PC-3 (cell line): ENCODE measurements around the gene COL1A2.

Experiments
- EZH2 ChIP-seq: fragments of 300-600 bp; sonication (generic); IDR thresholded peaks from one replicate; pipeline ENCODE4 v1.6.1; 2017; ENCODE audit warnings: antibody characterized with exemption, mild to moderate bottlenecking, low read length; ENCODE audit not compliant: unreplicated experiment
- EZH2phosphoT487 ChIP-seq: fragments of 300-600 bp; sonication (generic); IDR thresholded peaks from 2 replicates; pipeline ENCODE4 v1.6.1; 2018; ENCODE audit warnings: mild to moderate bottlenecking, antibody characterized with exemption, low read length, borderline replicate concordance
- TF ChIP-seq, protein P1 (sequence below): fragments of 300-600 bp; sonication (generic); conservative IDR thresholded peaks from 2 replicates; pipeline ENCODE4 v1.5.1; 2017; ENCODE audit warnings: antibody characterized with exemption, low read depth, mild to moderate bottlenecking, low read length

- TF ChIP-seq, protein P1, sequence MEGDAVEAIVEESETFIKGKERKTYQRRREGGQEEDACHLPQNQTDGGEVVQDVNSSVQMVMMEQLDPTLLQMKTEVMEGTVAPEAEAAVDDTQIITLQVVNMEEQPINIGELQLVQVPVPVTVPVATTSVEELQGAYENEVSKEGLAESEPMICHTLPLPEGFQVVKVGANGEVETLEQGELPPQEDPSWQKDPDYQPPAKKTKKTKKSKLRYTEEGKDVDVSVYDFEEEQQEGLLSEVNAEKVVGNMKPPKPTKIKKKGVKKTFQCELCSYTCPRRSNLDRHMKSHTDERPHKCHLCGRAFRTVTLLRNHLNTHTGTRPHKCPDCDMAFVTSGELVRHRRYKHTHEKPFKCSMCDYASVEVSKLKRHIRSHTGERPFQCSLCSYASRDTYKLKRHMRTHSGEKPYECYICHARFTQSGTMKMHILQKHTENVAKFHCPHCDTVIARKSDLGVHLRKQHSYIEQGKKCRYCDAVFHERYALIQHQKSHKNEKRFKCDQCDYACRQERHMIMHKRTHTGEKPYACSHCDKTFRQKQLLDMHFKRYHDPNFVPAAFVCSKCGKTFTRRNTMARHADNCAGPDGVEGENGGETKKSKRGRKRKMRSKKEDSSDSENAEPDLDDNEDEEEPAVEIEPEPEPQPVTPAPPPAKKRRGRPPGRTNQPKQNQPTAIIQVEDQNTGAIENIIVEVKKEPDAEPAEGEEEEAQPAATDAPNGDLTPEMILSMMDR: peak; percentile 89
- TF ChIP-seq EZH2 (no peak), EZH2phosphoT487 (no peak)
These were observed 694 bp downstream of the COL1A2 start for GRCh38 chr7:94395141-94396036.
